SK-N-SH (cell line): Measurements from ENCODE around the gene CA10. TPM values are rescaled to one million over a fixed set of nuclear protein-coding genes. Genes with fewer than 3 reads are reported as not detected.

ENCODE experiments used
- CTCF ChIA-PET: fragments of 300-600, 350-600 bp; formaldehyde crosslinking; extraction: SDS; loops from one replicate; lab custom pipeline; 2021; lab: Yijun Ruan, JAX
- POLR2A ChIA-PET: fragments of 350-600 bp; sonication (Branson Sonifier 250); formaldehyde crosslinking; extraction: SDS; loops from one replicate; lab custom pipeline; 2020; ENCODE audit warnings: antibody characterized with exemption, inconsistent platforms; lab: Yijun Ruan, JAX
- DNase-seq: peaks from one replicate; pipeline ENCODE4 v3.0.0; 2012
- H2AFZ ChIP-seq: fragments of 200-600 bp; sonication (generic); 2 replicates; pipeline ENCODE4 v1.8.1; 2016; ENCODE audit warnings: antibody characterized with exemption, mild to moderate bottlenecking, low read depth
- H3F3A ChIP-seq: fragments of 200-600 bp; sonication (generic); replicated peaks from 2 replicates; pipeline ENCODE3; 2016; ENCODE audit warnings: antibody characterized with exemption, mild to moderate bottlenecking; ENCODE audit not compliant: insufficient read depth
- H3K27ac ChIP-seq, 2 experiments: fragments of 200-500 bp in 1 of 2; fragments of 200-600 bp in 1 of 2; sonication (Bioruptor generic) in 1 of 2; sonication (generic), shearing (Covaris generic) in 1 of 2; 2 replicates each; pipeline versions ENCODE4 v1.5.1 to v1.6.1; 2014 to 2016; ENCODE audit warnings: low read depth in 2 of 2, inconsistent platforms in 1 of 2, low read length in 1 of 2, mild to moderate bottlenecking in 1 of 2, mixed read lengths in 1 of 2
- H3K27me3 ChIP-seq: fragments of 200-600 bp; sonication (generic), shearing (Covaris generic); 2 replicates; pipeline ENCODE4 v1.6.1; 2016; ENCODE audit warnings: mixed run types; ENCODE audit not compliant: insufficient read depth
- H3K36me3 ChIP-seq, 2 experiments: fragments of 200-500 bp in 1 of 2; fragments of 200-600 bp in 1 of 2; sonication (Bioruptor generic) in 1 of 2; sonication (generic) in 1 of 2; replicated peaks in 1 of 2; 2 replicates each; pipeline versions ENCODE3 to v1.5.1; 2014 to 2016; ENCODE audit warnings: low read length in 1 of 2, mild to moderate bottlenecking in 1 of 2; ENCODE audit not compliant: insufficient read depth in 2 of 2, control insufficient read depth in 1 of 2
- H3K4me1 ChIP-seq, 2 experiments: fragments of 200-500 bp in 1 of 2; fragments of 200-600 bp in 1 of 2; sonication (Bioruptor generic) in 1 of 2; sonication (generic), shearing (Covaris generic) in 1 of 2; 2 replicates each; pipeline versions ENCODE4 v1.5.1 to v1.6.1; 2014 to 2016; ENCODE audit warnings: low read depth in 1 of 2, low read length in 1 of 2, mixed run types in 1 of 2; ENCODE audit not compliant: insufficient read depth in 2 of 2, control insufficient read depth in 1 of 2
- H3K4me2 ChIP-seq: fragments of 200-600 bp; sonication (generic), shearing (Covaris generic); 2 replicates; pipeline ENCODE4 v1.6.1; 2017; ENCODE audit warnings: mixed run types
- H3K4me3 ChIP-seq, 2 experiments: fragments of 200-500 bp in 1 of 2; fragments of 200-600 bp in 1 of 2; sonication (Bioruptor generic) in 1 of 2; sonication (generic), shearing (Covaris generic) in 1 of 2; 2 replicates each; pipeline versions ENCODE4 v1.5.1 to v1.8.1; 2014 to 2016; ENCODE audit warnings: low read depth in 2 of 2, inconsistent platforms in 1 of 2, low read length in 1 of 2, mild to moderate bottlenecking in 1 of 2, mixed read lengths in 1 of 2, moderate library complexity in 1 of 2
- H3K79me2 ChIP-seq: fragments of 200-600 bp; sonication (generic); 2 replicates; pipeline ENCODE4 v1.8.1; 2017; ENCODE audit warnings: mild to moderate bottlenecking; ENCODE audit not compliant: insufficient read depth
- H3K9ac ChIP-seq: fragments of 200-600 bp; sonication (generic); 2 replicates; pipeline ENCODE4 v1.6.1; 2017; ENCODE audit warnings: mixed run types
- H3K9me2 ChIP-seq: fragments of 200-600 bp; sonication (generic); 2 replicates; pipeline ENCODE4 v1.6.1; 2017; ENCODE audit warnings: mixed run types
- H3K9me3 ChIP-seq: fragments of 200-600 bp; sonication (generic); 2 replicates; pipeline ENCODE4 v1.6.1; 2017; ENCODE audit warnings: mixed run types, mild to moderate bottlenecking, moderate library complexity
- H4K20me1 ChIP-seq: fragments of 200-600 bp; sonication (generic); 2 replicates; pipeline ENCODE4 v1.6.1; 2017; ENCODE audit warnings: mild to moderate bottlenecking, mixed run types; ENCODE audit not compliant: insufficient read depth
- CHD2 ChIP-seq: fragments of 150-350 bp; IDR thresholded peaks from 2 replicates; pipeline ENCODE4 v1.6.1; 2018; ENCODE audit warnings: low read length; ENCODE audit not compliant: partially characterized antibody
- EP300 ChIP-seq, 2 experiments: IDR thresholded peaks; 2 replicates each; pipeline versions ENCODE4 v1.4.0 to v1.6.1; 2012; ENCODE audit warnings: borderline replicate concordance in 1 of 2, low read depth in 1 of 2, low read length in 1 of 2
- FOSL2 ChIP-seq: IDR thresholded peaks from 2 replicates; pipeline ENCODE4 v1.4.0; 2012; ENCODE audit warnings: low read depth, mild to moderate bottlenecking, moderate library complexity, borderline replicate concordance
- FOXM1 ChIP-seq: IDR thresholded peaks from 2 replicates; pipeline ENCODE4 v1.4.0; 2012; ENCODE audit warnings: low read depth, mild to moderate bottlenecking
- GABPA ChIP-seq: IDR thresholded peaks from 2 replicates; pipeline ENCODE4 v1.4.0; 2012; ENCODE audit warnings: low read depth, mild to moderate bottlenecking
- GATA2 ChIP-seq: sonication (generic); formaldehyde crosslinking; IDR thresholded peaks from 2 replicates; pipeline ENCODE4 v1.5.0; 2020; ENCODE audit warnings: mild to moderate bottlenecking, missing genetic modification reagents
- MEF2A ChIP-seq: IDR thresholded peaks from 2 replicates; pipeline ENCODE4 v1.4.0; 2012; ENCODE audit warnings: low read depth, borderline replicate concordance
- NFIC ChIP-seq: IDR thresholded peaks from 2 replicates; pipeline ENCODE4 v1.4.0; 2012; ENCODE audit warnings: borderline replicate concordance
- RAD21 ChIP-seq: IDR thresholded peaks from 2 replicates; pipeline ENCODE4 v1.6.1; 2012; ENCODE audit warnings: mild to moderate bottlenecking, low read length
- SIN3A ChIP-seq: IDR thresholded peaks from 2 replicates; pipeline ENCODE4 v1.6.1; 2012; ENCODE audit warnings: low read depth, mild to moderate bottlenecking, low read length, moderate library complexity, borderline replicate concordance
- TAF1 ChIP-seq: IDR thresholded peaks from 2 replicates; pipeline ENCODE4 v1.6.1; 2012; ENCODE audit warnings: low read depth, mild to moderate bottlenecking, low read length, moderate library complexity, borderline replicate concordance
- YY1 ChIP-seq: IDR thresholded peaks from 2 replicates; pipeline ENCODE4 v1.4.0; 2012; ENCODE audit warnings: low read depth, mild to moderate bottlenecking
- WGBS: methylation state at CpG from one replicate; pipeline ENCODE4 v1.1.6; 2017; ENCODE audit warnings: low lambda C conversion rate; 5-methylcytosine and 5-hydroxymethylcytosine counted together
- polyA plus RNA-seq, 3 experiments: library from polyadenylated mRNA; depleted of rRNA; stranded (reverse); fragments of >200 nt; gene quantifications; 2 replicates each; pipeline ENCODE4 v1.2.3, GENCODE V29; 2012
- TF ChIP-seq, protein P1 (sequence below): IDR thresholded peaks from 2 replicates; pipeline ENCODE4 v1.6.1; 2012; ENCODE audit warnings: mild to moderate bottlenecking, low read depth, low read length, moderate library complexity
- TF ChIP-seq, protein P2 (sequence below): IDR thresholded peaks from 2 replicates; pipeline ENCODE4; 2012
- TF ChIP-seq, protein P3 (sequence below): IDR thresholded peaks from 2 replicates; pipeline ENCODE4 v1.4.0; 2012; ENCODE audit warnings: low read depth, borderline replicate concordance

Gene CA10
- polyA plus RNA-seq, 1 of the 3 experiments (the other 2 are of a cell fraction) = not detected

DNA sequence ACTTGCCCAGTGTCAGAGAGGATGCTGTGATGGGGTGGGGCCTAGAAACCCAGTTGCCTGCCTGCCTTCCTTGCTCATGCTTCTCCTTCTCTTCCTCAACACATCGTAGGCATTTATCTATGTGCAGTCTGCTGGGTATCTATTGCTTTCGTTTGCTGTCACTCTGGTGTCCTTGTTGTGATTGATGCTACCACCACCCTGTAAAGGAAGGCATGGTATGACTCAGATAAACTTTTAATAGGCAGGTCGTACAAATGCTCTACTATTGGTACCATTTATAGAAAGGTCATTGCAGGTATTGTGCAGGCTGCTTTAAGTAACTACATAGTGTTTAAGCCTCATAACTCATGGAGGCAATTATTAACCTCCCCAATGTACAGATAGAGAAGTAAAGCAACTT is 529.3 kb downstream of the CA10 start:
- Histone ChIP-seq H2AFZ (no peak overlapping the region), H3K4me1 (no peaks in the 10 kb centered on the region), H3K79me2 (no peaks in the 10 kb centered on the region), H3K9me2 (no peaks in the 10 kb centered on the region), H3K27me3 (no peaks in the 10 kb centered on the region), H3K9me3 (0 out of 2 replicates have a peak, but pooled peaks cover 4% of the 10 kb centered on the region), H3K36me3 (no peaks in the 10 kb centered on the region), H3K9ac (no peak overlapping the region), H3K4me3 (no peak overlapping the region), H4K20me1 (no peaks in the 10 kb centered on the region), H3F3A (no peaks in the 10 kb centered on the region), H3K4me2 (no peak overlapping the region), H3K27ac (no peak overlapping the region)
- TF ChIP-seq FOSL2 (no peak), RAD21 (no peak), YY1 (no peak), CHD2 (no peak), TAF1 (no peak)
- 9% methylated on average over 3 of the region's 3 CpGs for WGBS
- ChIA-PET CTCF (no interaction called here), POLR2A (no interaction called here)
- no peak for DNase-seq

DNA sequence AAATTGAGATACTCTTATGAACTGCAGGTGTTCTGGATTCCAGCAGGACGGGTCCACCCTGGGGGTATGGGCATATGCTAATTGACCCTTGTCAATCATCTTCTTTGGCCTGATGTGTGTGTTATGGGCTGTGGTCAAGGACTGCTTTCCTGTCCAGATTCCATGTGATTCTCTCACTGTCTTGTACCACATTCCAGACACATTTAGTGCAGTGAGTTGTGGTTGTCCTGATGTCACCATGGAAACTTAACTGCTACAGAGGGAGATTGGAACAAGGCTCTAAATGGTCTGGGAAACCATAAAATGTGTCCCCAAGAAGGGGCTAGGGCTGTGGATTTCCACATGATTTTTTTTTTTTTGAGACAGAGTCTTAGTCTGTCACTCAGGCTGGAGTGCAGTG is 530.7 kb downstream of the CA10 start:
- H3K36me3 ChIP-seq = no peaks in the 10 kb centered on the region
- 6% methylated on average over 1 of the region's 1 CpG for WGBS
- TF ChIP-seq, protein P1, sequence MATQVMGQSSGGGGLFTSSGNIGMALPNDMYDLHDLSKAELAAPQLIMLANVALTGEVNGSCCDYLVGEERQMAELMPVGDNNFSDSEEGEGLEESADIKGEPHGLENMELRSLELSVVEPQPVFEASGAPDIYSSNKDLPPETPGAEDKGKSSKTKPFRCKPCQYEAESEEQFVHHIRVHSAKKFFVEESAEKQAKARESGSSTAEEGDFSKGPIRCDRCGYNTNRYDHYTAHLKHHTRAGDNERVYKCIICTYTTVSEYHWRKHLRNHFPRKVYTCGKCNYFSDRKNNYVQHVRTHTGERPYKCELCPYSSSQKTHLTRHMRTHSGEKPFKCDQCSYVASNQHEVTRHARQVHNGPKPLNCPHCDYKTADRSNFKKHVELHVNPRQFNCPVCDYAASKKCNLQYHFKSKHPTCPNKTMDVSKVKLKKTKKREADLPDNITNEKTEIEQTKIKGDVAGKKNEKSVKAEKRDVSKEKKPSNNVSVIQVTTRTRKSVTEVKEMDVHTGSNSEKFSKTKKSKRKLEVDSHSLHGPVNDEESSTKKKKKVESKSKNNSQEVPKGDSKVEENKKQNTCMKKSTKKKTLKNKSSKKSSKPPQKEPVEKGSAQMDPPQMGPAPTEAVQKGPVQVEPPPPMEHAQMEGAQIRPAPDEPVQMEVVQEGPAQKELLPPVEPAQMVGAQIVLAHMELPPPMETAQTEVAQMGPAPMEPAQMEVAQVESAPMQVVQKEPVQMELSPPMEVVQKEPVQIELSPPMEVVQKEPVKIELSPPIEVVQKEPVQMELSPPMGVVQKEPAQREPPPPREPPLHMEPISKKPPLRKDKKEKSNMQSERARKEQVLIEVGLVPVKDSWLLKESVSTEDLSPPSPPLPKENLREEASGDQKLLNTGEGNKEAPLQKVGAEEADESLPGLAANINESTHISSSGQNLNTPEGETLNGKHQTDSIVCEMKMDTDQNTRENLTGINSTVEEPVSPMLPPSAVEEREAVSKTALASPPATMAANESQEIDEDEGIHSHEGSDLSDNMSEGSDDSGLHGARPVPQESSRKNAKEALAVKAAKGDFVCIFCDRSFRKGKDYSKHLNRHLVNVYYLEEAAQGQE = no peak
- TF ChIP-seq YY1 (no peak), FOXM1 (no peak), MEF2A (no peak), GATA2 (no peak)
- no peaks in the 10 kb centered on the region for H3K79me2 ChIP-seq
- no peak overlapping the region for H3K27ac ChIP-seq
- H2AFZ ChIP-seq = no peak overlapping the region
- POLR2A ChIA-PET = no interaction called here
- CTCF ChIA-PET = no interaction called here
- H3K4me3 ChIP-seq = no peak overlapping the region
- H3K4me2 ChIP-seq = no peak overlapping the region
- H4K20me1 ChIP-seq = no peaks in the 10 kb centered on the region
- no peak for DNase-seq
- no peaks in the 10 kb centered on the region for H3K9me2 ChIP-seq
- H3K9me3 ChIP-seq = peaks cover 4% of the 10 kb centered on the region; the same call in 1 of the 2 replicates
- H3F3A ChIP-seq = no peaks in the 10 kb centered on the region
- H3K4me1 ChIP-seq = no peaks in the 10 kb centered on the region
- no peak overlapping the region for H3K9ac ChIP-seq
- no peaks in the 10 kb centered on the region for H3K27me3 ChIP-seq

DNA sequence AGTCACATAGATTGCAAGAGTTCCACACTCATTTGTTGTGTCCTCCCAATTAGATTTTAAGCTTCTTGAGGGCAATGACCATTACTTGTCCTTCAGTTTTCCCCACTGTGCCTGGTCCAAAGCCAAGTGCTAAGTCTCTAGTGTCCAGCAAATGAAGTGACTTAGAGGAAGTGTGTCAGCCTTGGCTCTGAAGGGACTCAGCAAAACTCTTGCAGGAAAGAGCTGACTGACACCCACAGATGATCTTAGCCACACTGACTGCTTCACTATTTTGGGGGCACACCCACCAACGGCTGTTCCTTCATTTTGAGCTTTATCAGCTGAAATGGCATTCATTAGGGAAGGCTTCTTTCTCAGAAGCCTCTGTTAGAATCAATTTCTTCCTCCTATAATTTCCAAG is 540.0 kb downstream of the CA10 start:
- WGBS = 5% methylated on average over 1 of the region's 1 CpG
- CTCF ChIA-PET = interaction anchor here (0.6 to 1.6 kb wide), 2 partner anchors 12 to 183 kb away, joined by 3 to 4 read pairs; no protein-coding TSS in a partner anchor
- H3K9me2 ChIP-seq = no peaks in the 10 kb centered on the region
- POLR2A ChIA-PET = no interaction called here
- H3K4me3 ChIP-seq = no peak overlapping the region
- H3K9me3 ChIP-seq = no peaks in the 10 kb centered on the region; the same call in 1 of the 2 replicates
- no peak overlapping the region for H3K9ac ChIP-seq
- H3F3A ChIP-seq = no peaks in the 10 kb centered on the region
- no peaks in the 10 kb centered on the region for H3K27me3 ChIP-seq
- H3K4me1 ChIP-seq = no peaks in the 10 kb centered on the region
- no peaks in the 10 kb centered on the region for H3K79me2 ChIP-seq
- no peak overlapping the region for H2AFZ ChIP-seq
- DNase-seq = no peak
- no peaks in the 10 kb centered on the region for H4K20me1 ChIP-seq
- no peak overlapping the region for H3K4me2 ChIP-seq
- no peaks in the 10 kb centered on the region for H3K36me3 ChIP-seq
- no peak overlapping the region for H3K27ac ChIP-seq
- no peak for TF ChIP-seq FOSL2
- TF ChIP-seq GATA2 = no peak
- no peak for TF ChIP-seq SIN3A
- TF ChIP-seq GABPA = no peak
- TF ChIP-seq, protein P2, sequence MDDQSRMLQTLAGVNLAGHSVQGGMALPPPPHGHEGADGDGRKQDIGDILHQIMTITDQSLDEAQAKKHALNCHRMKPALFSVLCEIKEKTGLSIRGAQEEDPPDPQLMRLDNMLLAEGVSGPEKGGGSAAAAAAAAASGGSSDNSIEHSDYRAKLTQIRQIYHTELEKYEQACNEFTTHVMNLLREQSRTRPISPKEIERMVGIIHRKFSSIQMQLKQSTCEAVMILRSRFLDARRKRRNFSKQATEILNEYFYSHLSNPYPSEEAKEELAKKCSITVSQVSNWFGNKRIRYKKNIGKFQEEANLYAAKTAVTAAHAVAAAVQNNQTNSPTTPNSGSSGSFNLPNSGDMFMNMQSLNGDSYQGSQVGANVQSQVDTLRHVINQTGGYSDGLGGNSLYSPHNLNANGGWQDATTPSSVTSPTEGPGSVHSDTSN = no peak
- TF ChIP-seq EP300 (IDR thresholded peaks at IDR 0.05; ENCODE audit: borderline replicate concordance in 1 of 2, low read depth in 1 of 2, low read length in 1 of 2) = no peak
- TF ChIP-seq CHD2 = no peak
- no peak for TF ChIP-seq NFIC
- TF ChIP-seq, protein P3, sequence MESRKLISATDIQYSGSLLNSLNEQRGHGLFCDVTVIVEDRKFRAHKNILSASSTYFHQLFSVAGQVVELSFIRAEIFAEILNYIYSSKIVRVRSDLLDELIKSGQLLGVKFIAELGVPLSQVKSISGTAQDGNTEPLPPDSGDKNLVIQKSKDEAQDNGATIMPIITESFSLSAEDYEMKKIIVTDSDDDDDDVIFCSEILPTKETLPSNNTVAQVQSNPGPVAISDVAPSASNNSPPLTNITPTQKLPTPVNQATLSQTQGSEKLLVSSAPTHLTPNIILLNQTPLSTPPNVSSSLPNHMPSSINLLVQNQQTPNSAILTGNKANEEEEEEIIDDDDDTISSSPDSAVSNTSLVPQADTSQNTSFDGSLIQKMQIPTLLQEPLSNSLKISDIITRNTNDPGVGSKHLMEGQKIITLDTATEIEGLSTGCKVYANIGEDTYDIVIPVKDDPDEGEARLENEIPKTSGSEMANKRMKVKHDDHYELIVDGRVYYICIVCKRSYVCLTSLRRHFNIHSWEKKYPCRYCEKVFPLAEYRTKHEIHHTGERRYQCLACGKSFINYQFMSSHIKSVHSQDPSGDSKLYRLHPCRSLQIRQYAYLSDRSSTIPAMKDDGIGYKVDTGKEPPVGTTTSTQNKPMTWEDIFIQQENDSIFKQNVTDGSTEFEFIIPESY = no peak
